NCI-H1436 treated with DMSO at 0.1 percent for 48 hours (cell line): ENCODE measurements around the gene RPS6KA5.
"Not testable (repeated sequence)": the region's sequence is repeated elsewhere in the genome, so short reads cannot be mapped to it uniquely, and the experiment has no call there.

ENCODE experiments used
- DNase-seq: peaks from one replicate; lab custom pipeline; 2025; lab: John Stamatoyannopoulos, UW

The RPS6KA5 gene

GRCh38 chr14:90867501-90867900 lies 192.9 kb downstream of the RPS6KA5 start:
- DNase-seq = no peak

GRCh38 chr14:90866833-90867232 lies 193.6 kb downstream of the RPS6KA5 start:
- no peak for DNase-seq

GRCh38 chr14:90864741-90865140 lies 195.7 kb downstream of the RPS6KA5 start:
- DNase-seq = no peak

- DNase-seq = no peak
Observed at GRCh38 chr14:90858511-90858910, 201.9 kb downstream of the RPS6KA5 start.

- no peak for DNase-seq
Observed at GRCh38 chr14:90857866-90858265, 202.6 kb downstream of the RPS6KA5 start.

- not testable (repeated sequence) for DNase-seq
Observed at GRCh38 chr14:90856115-90856514, 204.3 kb downstream of the RPS6KA5 start.

- no peak for DNase-seq
Observed at GRCh38 chr14:90853116-90853515, 207.3 kb downstream of the RPS6KA5 start.

- DNase-seq = no peak
Observed at GRCh38 chr14:90851327-90852036, 209.0 kb downstream of the RPS6KA5 start.

GRCh38 chr14:90850487-90850886 lies 210.0 kb downstream of the RPS6KA5 start:
- DNase-seq = no peak

- no peak for DNase-seq
Observed at GRCh38 chr14:90849787-90850444, 210.5 kb downstream of the RPS6KA5 start.

- DNase-seq = no peak
Observed at GRCh38 chr14:90848944-90849731, 211.3 kb downstream of the RPS6KA5 start.

- DNase-seq = no peak
Observed at GRCh38 chr14:90846511-90846910, 213.9 kb downstream of the RPS6KA5 start.

GRCh38 chr14:90844321-90844720 lies 216.1 kb downstream of the RPS6KA5 start:
- no peak for DNase-seq

- no peak for DNase-seq
Observed at GRCh38 chr14:90842726-90843125, 217.7 kb downstream of the RPS6KA5 start.

- not testable (repeated sequence) for DNase-seq
Observed at GRCh38 chr14:90840667-90841066, 219.8 kb downstream of the RPS6KA5 start.

GRCh38 chr14:90839889-90840266 lies 220.6 kb downstream of the RPS6KA5 start:
- DNase-seq = no peak

- no peak for DNase-seq
Observed at GRCh38 chr14:90839024-90839888, 221.2 kb downstream of the RPS6KA5 start.

- not testable (repeated sequence) for DNase-seq
Observed at GRCh38 chr14:90838531-90838930, 221.9 kb downstream of the RPS6KA5 start.

GRCh38 chr14:90837355-90837754 lies 223.1 kb downstream of the RPS6KA5 start:
- no peak for DNase-seq

- no peak for DNase-seq
Observed at GRCh38 chr14:90836692-90837063, 223.8 kb downstream of the RPS6KA5 start.

GRCh38 chr14:90831821-90832220 lies 228.6 kb downstream of the RPS6KA5 start:
- no peak for DNase-seq
